KMS-11 (cell line): ENCODE results near the gene UNG.

Experiments
- H2AFZ ChIP-seq: fragments of 200-600 bp; sonication (generic); 2 replicates; pipeline ENCODE4 v1.6.1; 2016; ENCODE audit warnings: antibody characterized with exemption, mixed run types, low read depth
- H3K27ac ChIP-seq: fragments of 200-600 bp; sonication (generic); 2 replicates; pipeline ENCODE4 v1.6.1; 2016; ENCODE audit warnings: mild to moderate bottlenecking, mixed run types
- H3K27me3 ChIP-seq: fragments of 200-600 bp; sonication (generic); 2 replicates; pipeline ENCODE4 v1.6.1; 2017; ENCODE audit warnings: mild to moderate bottlenecking, low read depth, mixed run types, moderate library complexity; ENCODE audit not compliant: insufficient read depth
- H3K36me3 ChIP-seq: fragments of 200-600 bp; sonication (generic); 2 replicates; pipeline ENCODE4 v1.6.1; 2017; ENCODE audit warnings: mild to moderate bottlenecking, mixed run types; ENCODE audit not compliant: insufficient read depth
- H3K4me1 ChIP-seq: fragments of 200-600 bp; sonication (generic); 2 replicates; pipeline ENCODE4 v1.6.1; 2016; ENCODE audit warnings: mild to moderate bottlenecking, low read depth, mixed run types; ENCODE audit not compliant: poor library complexity, severe bottlenecking
- H3K4me2 ChIP-seq: fragments of 200-600 bp; sonication (generic); 2 replicates; pipeline ENCODE4 v1.7.0; 2016; ENCODE audit warnings: mild to moderate bottlenecking, mixed run types
- H3K4me3 ChIP-seq: fragments of 200-600 bp; sonication (generic); IDR thresholded peaks from 2 replicates; pipeline ENCODE4 v1.6.1; 2017; ENCODE audit warnings: low read depth, low read length, mixed read lengths; ENCODE audit not compliant: insufficient read depth
- H3K79me2 ChIP-seq: fragments of 200-600 bp; sonication (generic); 2 replicates; pipeline ENCODE4 v1.6.1; 2016; ENCODE audit warnings: low read depth, mixed run types; ENCODE audit not compliant: insufficient read depth
- H3K9ac ChIP-seq: fragments of 200-600 bp; sonication (generic); 2 replicates; pipeline ENCODE4 v1.6.1; 2016; ENCODE audit warnings: mild to moderate bottlenecking, mixed run types
- H4K20me1 ChIP-seq: fragments of 200-600 bp; sonication (generic); 2 replicates; pipeline ENCODE4 v1.6.1; 2016; ENCODE audit warnings: mild to moderate bottlenecking, mixed run types; ENCODE audit not compliant: insufficient read depth
- CTCF ChIP-seq: fragments of 200-600 bp; sonication (generic); conservative IDR thresholded peaks from 2 replicates; pipeline ENCODE4 v1.6.1; 2017; ENCODE audit warnings: low read depth, mild to moderate bottlenecking, antibody characterized with exemption, low read length, moderate library complexity, mixed read lengths

The UNG gene

GRCh38 chr12:109113661-109114321 lies 16.4 kb downstream of the UNG start:
- H3K36me3 ChIP-seq, result no peaks in the 10 kb centered on the region
- H3K4me2 ChIP-seq, result no peak overlapping the region
- H3K4me1 ChIP-seq, result peaks cover 18% of the 10 kb centered on the region
- H3K79me2 ChIP-seq, result no peaks in the 10 kb centered on the region
- no peak overlapping the region for H2AFZ ChIP-seq
- H3K27me3 ChIP-seq, result no peaks in the 10 kb centered on the region
- no peak overlapping the region for H3K4me3 ChIP-seq
- H3K9ac ChIP-seq, result no peak overlapping the region
- H4K20me1 ChIP-seq, result no peaks in the 10 kb centered on the region
- H3K27ac ChIP-seq, result no peak overlapping the region
- no peak for TF ChIP-seq CTCF

GRCh38 chr12:109114644-109115043 lies 17.2 kb downstream of the UNG start:
- Histone ChIP-seq H3K4me2 (peak overlapping the region; percentile 29), H3K36me3 (no peaks in the 10 kb centered on the region)

GRCh38 chr12:109115404-109115757 lies 18.0 kb downstream of the UNG start:
- H3K4me1 ChIP-seq, result peaks cover 18% of the 10 kb centered on the region
- no peaks in the 10 kb centered on the region for H3K27me3 ChIP-seq
- H3K27ac ChIP-seq, result no peak overlapping the region
- no peaks in the 10 kb centered on the region for H3K36me3 ChIP-seq
- H3K4me3 ChIP-seq, result no peak overlapping the region
- H2AFZ ChIP-seq, result no peak overlapping the region
- H3K4me2 ChIP-seq, result peak overlapping the region; percentile 29
- no peak for TF ChIP-seq CTCF
- H3K79me2 ChIP-seq, result no peaks in the 10 kb centered on the region
- no peaks in the 10 kb centered on the region for H4K20me1 ChIP-seq
- no peak overlapping the region for H3K9ac ChIP-seq

More at GRCh38 chr12:109114644-109115043, 17.2 kb downstream of the UNG start:
- no peak for TF ChIP-seq CTCF
- Histone ChIP-seq H3K4me3 (no peak overlapping the region), H2AFZ (no peak overlapping the region), H3K79me2 (no peaks in the 10 kb centered on the region), H3K27me3 (no peaks in the 10 kb centered on the region), H3K27ac (no peak overlapping the region), H3K9ac (no peak overlapping the region), H3K4me1 (peaks cover 18% of the 10 kb centered on the region), H4K20me1 (no peaks in the 10 kb centered on the region)

- no peak within 1 kb of the TSS for H3K4me3 ChIP-seq
- no peaks in the 10 kb centered on the region for H3K36me3 ChIP-seq
- peaks cover 18% of the 10 kb centered on the region for H3K4me1 ChIP-seq
- TF ChIP-seq CTCF, result no peak
- no peaks in the 10 kb centered on the region for H3K27me3 ChIP-seq
- H3K79me2 ChIP-seq, result no peaks in the 10 kb centered on the region
- H3K27ac ChIP-seq, result no peak within 1 kb of the TSS
- H2AFZ ChIP-seq, result no peak within 1 kb of the TSS
- H4K20me1 ChIP-seq, result no peaks in the 10 kb centered on the region
- H3K4me2 ChIP-seq, result no peak within 1 kb of the TSS
- no peak within 1 kb of the TSS for H3K9ac ChIP-seq
These were observed 18.6 kb downstream of the UNG start, which contains the start of gene ACACB for GRCh38 chr12:109115758-109116610. ACACB (plus strand) TSS chr12:109116587; CDS start chr12:109139406, 22,819 bp downstream.
